ENCODE data around the gene LRRK2.
"Not testable (repeated sequence)": the region's sequence is repeated elsewhere in the genome, so short reads cannot be mapped to it uniquely, and the experiment has no call there.

Gene LRRK2

DNA sequence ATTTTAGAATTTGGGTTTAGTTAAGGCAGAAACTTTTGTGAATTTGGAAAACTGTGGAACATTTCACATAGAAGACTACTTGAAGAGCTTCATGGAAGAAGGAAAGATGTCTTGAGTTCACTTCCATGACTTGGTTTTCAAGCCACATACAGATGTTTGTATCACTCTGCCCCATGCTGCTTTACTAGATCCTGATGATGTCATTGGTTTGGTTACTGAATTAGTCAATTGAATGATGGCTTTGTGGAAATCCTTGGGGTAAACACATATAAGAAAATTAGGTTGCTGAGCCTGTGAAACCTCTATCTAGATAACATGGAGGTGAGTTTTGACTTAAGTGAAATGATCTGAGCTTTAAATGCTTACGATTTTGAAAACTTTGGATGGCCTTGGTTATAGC lies 90.6 kb downstream of the LRRK2 start:
- DNase-seq (ENCODE audit: low read depth) = no peak

DNA sequence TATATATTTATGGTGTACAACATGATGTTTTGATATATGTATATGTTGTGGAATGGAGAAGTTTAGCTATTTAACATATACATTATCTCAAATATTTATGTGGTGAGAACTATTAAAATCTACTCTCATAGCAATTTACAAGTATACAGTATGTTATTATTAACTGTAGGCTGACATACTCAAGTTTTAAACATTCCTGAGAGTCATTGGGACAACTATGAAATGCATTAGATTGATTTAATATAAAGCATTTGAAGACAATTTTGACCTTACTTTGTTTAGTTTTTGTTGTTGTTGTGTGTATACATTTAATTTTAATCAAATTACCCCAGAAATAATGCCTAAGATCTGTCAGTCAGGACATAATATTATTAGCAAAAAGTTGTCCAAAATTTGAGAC lies 99.5 kb downstream of the LRRK2 start:
- DNase-seq (ENCODE audit: low read depth) = no peak

DNA sequence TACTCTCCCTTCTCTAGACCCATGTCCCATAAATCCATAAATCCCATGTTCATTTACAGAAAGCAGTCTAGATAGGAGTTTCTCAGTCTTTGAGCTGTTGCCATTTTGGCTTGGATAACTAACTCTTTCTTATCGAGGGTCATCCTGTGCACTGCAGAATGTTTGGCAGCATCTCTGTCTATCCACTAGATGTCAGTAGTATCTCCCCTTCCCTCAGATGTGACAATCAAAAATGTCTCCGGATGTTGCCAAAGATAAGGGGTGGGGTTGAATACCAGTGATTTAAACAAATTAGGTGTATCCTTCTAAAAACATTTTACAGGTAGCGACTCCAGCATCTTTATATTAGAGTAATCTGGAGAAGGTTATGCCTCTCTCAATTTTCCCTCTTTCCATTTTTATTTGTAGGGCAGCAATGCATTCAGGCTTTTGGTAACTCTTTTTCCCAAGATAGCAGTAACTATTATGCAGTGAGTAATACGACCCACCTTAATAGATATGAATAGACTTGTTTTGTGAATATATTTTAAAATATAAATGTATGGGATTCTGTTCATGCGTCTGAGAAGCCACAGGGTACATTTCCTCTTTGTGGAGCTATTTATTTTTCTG lies 100.7 kb downstream of the LRRK2 start:
- DNase-seq (ENCODE audit: low read depth) = no peak

DNA sequence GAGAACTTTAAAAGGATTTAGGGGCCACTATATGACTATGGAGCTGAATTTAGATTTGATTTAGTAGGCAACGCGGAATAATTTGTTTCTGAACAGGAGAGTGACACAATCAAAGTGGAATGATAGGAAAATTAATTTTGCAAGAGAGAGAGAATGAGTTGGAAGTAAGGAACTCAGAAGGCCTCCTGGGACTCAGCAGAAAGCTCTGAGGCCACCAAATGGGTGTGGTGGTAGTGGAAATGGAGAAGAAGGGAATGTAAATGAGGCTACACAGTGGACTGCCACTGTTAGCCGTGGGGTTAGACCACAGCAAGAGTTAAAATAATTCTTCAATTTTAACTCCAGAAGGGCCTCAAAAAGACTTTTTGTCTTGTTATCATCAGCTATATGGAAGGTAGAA lies 102.7 kb downstream of the LRRK2 start:
- no peak for DNase-seq (ENCODE audit: low read depth)

DNA sequence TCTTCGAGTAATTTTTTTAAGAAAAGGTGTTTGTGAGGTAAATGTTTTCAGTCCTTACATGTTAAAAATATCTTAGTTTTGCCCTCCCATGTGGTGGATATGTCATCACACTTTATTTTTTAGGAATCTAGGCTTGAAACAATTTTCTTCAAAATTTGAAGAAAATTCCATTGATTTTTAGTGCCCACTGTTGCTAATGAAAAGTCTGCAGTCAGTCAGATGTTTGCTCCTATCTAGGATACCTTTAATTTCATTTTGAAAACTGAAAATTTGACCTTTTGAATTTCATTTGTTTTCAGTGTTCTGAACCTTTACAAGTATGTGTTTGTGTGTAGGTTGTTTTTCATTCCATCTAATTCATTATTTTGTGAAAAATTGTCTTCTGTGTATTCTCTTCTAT lies 105.4 kb downstream of the LRRK2 start:
- no peak for DNase-seq (ENCODE audit: low read depth)

DNA sequence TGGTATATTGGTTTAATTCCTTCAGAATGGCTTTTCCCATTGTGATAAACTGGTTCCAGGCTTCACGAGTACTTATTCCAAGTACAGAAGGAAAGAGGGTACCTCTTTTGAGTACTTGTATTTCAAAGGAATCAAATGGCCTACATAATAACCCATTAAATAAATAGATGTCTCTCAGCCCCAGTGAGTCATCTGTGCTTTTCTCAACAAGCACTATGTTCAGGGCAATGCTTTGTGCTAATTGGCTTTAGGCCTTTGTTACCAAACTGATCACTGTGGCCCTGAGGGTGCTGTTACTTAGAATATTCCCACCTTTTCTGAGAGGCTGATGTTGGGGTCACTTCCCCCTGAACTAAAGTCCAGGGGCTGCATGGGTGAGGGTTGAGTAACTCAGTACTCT lies 107.1 kb downstream of the LRRK2 start:
- DNase-seq (ENCODE audit: low read depth) = no peak

DNA sequence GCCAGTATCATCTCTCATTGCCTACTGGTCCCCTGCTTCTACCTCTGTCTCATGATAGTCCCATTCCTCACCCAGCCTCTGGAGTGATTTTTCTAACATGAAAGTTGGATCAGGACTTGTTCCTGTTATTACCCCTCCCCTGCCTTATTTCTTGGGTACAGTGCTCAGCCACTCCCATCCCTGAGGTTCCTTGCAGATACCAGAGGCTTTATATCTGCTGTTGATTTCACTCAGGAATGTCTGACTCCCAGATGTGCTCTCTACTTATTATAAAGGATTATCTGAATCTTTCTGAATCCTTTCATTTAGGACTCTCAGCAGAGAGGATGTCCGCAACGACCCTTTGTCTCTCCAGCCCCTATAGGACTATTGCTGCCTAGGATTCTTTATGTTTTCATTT lies 111.2 kb downstream of the LRRK2 start:
- no peak for DNase-seq (ENCODE audit: low read depth)

DNA sequence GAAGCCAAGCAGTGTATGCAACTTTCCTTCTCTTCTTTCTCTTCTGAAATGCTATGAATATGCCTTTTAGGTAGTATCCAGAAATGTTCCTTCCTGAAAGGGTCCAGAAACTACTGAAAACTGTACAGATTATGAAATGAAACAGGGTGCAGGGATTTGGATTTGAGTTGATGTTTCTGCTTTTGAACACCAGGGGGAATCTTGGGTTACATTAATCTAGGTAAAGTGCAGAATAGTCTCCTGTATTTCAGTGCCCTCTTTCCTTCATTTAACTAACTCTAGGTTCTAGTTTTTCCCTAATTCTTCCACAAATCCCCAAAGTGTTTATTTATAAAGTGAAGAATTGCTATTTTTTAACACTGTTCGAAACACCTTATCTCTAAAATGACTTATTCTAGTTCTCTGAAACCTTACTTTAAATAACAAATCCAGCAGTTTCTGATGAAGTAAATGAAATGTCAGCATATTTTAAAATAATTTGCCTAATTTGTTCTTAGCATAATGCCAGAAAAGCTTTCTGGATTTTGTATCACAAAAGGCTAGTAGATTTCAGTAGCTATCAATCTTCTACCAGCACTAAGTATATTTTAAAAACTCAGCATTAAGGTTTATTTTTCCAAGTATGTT lies 111.9 kb downstream of the LRRK2 start:
- no peak for DNase-seq (ENCODE audit: low read depth)

DNA sequence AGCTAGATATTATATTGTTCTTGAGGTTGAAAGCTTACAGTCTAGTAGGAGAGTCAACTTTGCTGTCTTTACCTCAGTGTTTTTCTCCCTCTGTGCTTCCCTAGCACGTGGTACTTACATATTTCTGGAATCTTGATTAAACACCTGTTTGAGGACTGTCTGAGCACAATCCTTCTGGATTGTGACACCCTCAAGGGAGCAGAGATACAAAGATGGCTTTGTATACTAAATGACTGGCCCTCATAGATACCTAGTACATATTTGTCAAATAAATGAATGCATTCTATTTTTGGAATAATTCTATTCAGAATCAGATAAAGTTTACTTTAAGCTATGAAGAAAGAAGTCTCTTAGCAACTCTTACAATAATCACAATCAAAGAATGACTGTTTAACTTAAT lies 113.3 kb downstream of the LRRK2 start:
- DNase-seq (ENCODE audit: low read depth) = no peak

DNA sequence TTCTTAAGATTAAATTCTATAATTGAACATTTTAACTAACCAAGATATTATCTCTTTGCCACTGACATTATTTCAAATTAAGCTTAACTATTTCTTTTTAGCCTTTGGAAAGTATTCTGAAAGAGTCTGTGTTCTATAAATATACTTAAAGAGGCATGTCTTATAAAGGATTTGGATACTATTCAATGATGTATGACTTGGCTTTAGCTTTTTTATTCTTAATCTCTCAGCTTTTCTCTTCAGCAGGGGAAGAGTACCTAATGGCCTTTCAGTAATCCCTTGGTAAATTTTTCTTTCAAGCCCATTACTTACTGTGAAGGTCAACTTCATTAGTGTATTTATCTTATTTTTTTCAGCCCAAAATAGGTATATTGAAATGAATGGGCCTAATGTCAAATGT lies 113.8 kb downstream of the LRRK2 start:
- DNase-seq (ENCODE audit: low read depth) = no peak

DNA sequence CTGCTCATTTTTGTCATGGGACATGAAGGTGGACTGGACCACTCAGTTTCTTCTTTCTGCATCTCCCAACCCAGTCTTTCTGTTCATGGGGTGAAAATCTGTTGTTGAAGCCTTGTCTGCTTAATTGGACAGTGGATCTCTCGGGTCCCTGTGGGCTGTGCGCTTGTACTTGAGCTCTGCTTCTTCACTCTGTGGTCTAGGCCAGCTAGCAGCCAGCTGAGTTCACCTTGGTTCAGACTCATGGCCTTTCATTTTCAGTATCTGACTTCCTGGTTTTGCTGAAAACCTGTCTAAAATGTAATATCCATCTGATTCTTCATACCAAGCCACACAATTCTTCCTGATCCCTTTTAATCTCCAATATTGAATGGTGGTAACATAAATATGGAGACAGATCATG lies 117.2 kb downstream of the LRRK2 start:
- DNase-seq (ENCODE audit: low read depth) = no peak

DNA sequence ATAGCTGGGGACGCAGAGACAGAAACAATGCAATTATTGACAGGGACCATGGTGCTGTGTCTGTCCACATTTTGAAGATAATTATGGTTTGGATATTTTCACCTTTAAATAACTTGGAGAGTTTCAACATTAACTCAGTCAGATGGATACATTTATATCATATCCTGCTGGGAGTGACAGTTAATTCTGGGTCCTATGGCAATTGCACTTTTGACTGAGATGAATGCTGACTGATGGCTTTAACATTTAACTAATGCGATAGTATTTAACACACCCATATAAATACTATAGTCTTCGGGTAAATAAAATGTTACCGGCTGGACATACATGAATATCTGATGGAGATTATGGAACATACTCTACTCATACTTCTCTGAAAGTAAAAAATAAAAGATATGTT lies 118.3 kb downstream of the LRRK2 start:
- DNase-seq (ENCODE audit: low read depth) = no peak

DNA sequence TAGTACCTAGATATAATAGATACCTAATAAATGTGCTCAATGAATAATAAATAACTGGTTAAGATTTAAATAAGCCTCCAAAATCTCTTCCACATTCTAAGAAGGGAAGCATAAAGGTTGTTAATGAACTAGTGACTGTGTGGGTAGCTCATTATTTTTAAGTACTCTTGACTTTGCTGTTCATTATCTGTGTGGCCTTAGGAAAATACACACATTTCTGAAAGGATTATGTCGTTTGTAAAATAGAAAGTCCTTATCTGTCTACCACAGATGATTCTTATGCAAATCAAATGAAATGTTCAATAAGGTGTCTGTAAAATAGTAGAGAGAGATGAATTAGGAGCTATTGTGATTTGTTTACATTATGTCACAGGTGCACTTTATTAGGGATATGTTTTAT lies 119.5 kb downstream of the LRRK2 start:
- no peak for DNase-seq (ENCODE audit: low read depth)

DNA sequence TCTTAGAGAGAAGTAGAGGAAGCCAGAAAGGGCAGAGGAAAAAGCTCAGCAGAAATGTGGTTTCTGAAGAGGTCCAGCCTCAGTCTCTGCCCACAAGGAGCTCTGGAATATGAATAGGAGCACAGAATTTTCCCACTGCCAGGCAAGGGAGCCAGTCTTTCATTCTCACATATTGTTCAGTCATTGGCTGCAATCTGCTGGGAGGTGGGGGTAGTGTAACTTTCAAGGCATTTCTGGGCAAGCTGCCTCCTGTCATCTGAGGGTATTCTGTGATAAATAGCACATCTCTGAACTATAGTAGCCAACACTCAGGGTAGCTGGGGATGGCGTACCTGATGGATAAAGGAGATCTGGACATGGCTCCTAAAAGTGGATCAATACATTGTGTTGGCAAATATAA lies 127.2 kb downstream of the LRRK2 start:
- DNase-seq (ENCODE audit: low read depth) = no peak

DNA sequence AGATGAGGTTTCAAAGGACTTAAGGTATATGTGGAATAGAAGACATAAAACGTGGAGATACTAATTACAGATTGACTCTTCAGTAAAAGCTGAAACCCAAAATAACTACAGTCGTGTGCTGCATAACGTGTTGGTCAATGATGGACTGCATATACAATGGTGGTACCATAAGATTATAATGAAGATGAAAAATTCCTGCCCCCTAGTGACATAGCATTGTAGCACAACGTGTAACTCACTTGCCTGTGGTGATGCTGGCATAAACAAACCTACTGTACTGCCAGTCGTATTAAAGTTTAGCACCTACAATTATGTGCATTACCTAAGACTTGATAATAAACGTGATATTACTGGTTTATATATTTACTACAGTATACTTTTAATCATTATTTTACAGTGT lies 150.3 kb downstream of the LRRK2 start:
- DNase-seq (ENCODE audit: low read depth) = no peak

DNA sequence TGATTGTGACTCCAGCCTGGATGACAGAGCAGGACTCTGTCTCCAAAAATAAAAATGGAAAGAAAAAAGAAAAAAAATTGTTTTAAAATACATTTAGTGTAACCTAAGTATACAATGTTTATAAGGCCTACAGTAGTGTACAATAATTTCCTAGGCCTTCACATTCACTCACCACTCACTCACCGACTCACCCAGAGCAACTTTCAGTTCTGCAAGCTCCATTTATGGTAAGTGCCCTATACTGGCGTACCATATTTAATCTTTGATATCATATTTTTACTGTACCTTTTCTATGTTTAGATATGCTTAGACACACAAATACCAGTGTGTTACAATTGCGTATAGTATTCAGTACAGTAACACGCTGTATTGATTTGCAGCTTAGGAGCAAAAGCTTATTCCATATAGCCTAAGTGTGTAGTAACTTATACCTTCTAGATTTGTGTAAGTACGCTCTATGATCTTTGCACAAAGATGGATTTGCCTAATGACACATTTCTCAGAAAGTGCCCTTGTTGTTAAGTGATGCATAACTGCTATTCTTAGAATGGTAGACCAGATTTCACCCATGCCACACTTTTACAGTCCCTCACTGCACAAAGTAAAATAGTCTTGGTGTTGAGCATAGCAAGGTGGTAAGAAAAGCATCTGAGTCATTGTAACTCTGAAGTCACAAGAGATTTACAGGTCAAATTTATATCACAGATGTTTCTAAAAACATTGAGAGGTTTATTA lies 151.9 kb downstream of the LRRK2 start:
- DNase-seq (ENCODE audit: low read depth) = no peak

DNA sequence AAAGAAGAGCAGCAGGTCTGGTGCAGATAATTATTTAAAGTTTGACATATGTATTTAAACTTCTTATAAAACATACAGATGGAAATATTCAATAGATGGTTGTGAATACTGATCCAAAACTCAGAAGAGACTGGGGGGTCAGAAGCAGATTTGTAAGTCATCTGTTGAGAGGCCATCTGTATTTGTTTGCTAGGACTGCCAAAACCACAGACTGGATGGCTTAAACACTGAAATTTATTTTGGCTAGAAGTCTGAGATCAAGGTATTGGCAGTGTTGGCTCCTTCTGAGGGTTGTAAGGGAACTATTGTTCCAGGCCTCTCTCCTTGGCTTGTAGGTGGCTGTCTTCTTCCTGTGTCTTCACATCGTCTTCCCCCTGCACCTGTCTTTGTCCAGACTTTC lies 153.9 kb downstream of the LRRK2 start:
- no peak for DNase-seq (ENCODE audit: low read depth)

DNA sequence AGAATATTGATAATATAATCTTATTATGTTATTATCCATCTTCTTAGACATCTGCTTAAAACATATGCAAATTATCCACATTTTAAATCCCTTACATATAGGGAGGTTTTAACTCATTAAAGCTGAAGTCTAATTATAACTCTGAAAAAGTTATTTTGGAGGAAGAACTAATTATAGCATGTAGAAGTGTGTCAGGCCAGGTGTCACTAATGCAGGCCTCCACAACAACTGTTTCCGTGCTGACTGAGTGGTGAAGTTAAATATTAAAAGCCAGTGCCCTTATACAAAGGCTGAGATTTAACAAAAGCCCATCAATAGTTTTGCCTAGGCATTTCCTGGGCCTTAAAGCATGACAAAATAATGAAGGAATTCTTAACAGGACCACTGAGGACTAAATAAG lies 157.4 kb downstream of the LRRK2 start:
- DNase-seq (ENCODE audit: low read depth) = no peak

DNA sequence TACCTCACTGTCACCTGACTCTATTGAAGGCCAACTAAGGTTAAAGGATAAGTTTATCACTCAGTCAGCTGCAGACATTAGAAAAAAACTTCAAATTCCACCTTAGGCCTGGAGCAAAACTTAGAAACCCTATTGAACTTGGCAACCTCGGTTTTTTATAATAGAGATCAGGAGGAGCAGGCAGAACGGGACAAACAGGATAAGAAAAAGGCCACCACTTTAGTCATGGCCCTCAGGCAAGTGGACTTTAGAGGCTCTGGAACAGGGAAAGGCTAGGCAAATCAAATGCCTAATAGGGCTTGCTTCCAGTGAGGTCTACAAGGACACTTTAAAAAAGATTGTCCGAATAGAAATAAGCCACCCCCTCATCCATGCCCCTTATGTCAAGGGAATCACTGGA lies 162.5 kb downstream of the LRRK2 start:
- not testable (repeated sequence) for DNase-seq (ENCODE audit: low read depth)

DNA sequence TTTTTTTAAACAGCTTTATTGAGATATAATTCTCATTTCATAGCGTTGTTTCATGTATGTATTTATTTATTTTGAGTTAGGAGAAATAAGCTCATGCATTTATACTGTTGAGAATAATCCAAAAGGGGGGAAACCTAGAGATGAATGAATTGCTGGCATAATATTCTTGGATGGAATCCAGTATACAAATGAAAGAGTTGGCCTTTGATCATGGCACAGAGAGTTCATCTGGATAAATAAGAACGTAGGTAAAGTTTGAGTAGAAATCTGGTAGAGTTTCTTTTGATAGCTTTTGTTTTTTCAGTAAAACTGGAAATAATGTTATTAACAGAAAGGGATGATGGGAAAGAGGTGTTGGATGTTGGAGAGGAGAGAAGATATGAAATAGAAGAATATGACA lies 166.2 kb downstream of the LRRK2 start:
- DNase-seq (ENCODE audit: low read depth) = no peak

DNA sequence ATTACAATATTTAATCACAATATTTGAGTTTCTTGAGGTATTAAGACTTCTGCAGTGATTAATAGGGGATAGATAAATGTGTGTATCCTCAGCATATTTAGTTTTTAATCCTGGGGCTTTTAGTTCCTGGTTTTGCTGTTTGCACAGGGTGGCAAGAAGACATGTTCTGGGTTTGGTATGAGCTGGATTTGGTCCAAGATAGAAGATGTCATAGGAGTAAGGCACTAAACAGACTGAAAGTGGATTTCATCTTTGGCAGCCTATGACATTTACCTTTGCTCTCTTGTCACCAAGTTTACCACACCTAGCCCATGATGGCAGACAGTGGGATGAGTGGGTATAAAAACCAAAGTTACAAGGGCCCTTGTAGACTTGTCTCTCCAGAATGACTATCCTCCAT lies 168.2 kb downstream of the LRRK2 start:
- DNase-seq (ENCODE audit: low read depth) = no peak

DNA sequence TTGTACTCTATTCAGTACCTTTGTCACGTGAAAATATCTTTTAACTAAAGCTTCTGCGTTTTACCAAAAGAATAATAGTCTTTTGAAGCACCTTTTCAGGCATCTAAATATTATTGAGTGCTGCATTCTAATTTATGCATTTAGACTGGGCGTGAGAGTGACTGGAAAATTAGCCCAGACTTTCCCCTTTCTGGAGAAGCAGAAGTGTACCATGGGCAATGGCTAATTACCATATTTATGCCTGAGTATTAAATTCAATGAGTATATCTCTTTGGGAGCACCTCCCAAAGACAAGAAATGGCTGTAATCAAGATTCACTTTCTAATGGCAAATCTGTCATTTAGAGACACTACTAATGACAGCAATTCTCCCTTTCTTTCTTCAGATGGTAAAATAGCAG lies 174.9 kb downstream of the LRRK2 start:
- no peak for DNase-seq (ENCODE audit: low read depth)

DNA sequence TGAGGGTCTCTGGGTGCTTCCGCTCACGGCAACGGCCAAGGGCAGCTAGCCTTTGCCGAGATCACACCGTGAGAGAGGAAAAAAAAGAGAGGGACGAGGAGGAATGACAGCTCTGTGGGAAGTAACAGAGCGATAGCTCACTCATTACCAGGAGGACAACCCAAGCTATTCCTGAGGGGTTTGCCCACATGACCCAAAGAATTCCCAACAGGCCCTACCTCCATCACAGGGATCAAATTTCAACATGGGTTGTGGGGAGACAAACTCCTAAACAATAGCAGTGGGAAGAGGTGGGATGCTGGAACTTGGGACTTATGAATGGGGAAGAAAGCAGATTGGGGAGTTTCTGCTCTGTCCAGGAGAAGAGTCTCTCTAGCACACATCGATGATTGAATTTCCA lies 180.6 kb downstream of the LRRK2 start:
- no peak for DNase-seq (ENCODE audit: low read depth)
